ENCODE results near the gene ANO2. TPM values are rescaled to one million over a fixed set of nuclear protein-coding genes. Genes with fewer than 3 reads are reported as not detected.

ANO2 gene
- total RNA-seq, 1 experiment from 2014 or later: 1.2 TPM

DNA sequence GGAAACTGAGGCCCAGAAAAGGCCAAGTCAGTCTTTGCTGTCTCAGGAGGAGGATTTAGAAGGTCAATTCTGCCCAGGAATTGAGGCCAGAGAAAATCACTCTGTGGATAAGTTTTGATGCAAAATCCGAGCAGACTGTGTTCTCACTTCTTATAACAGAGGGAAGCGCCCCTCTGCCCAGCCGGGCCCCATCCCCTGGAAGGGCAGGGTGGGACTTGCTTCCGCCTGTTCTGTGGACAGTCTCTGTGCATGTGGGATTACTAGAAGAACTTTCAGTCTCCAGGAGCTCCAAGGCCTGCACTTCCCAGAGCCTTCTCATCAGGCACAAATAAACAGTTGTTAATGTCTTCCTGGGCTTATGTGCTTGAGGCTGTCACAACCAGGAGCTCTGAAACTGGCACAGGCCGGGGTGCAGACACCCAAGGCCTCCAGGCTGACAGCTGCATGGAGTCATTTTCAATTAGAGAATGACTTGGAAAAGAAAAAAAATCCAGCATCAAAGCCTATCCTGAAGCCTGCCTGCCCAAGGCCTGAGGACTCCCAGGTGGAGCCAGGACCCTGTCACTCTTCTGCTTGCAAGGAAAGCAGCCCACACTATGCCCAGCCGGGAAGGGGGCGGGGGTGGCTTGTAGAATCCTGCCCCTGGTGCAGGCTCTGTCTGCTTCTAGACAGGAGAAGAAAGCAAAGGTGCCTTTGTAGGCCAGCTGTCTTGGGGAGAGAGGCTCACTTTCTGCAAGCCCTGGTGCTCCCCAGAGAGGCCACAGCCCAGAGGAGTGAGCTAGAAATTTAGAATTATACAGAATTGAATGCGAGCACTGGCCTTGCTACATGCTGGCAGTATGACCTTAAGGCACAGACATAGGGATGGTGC lies 428.5 kb downstream of the ANO2 start:
- DNase-seq (ENCODE audit: low read depth): no peak

- DNase-seq (ENCODE audit: low read depth): no peak
These were observed 429.6 kb downstream of the ANO2 start for GRCh38 chr12:5515458-5515857.

- DNase-seq (ENCODE audit: low read depth): no peak
These were observed 430.5 kb downstream of the ANO2 start for GRCh38 chr12:5514545-5514944.

DNA sequence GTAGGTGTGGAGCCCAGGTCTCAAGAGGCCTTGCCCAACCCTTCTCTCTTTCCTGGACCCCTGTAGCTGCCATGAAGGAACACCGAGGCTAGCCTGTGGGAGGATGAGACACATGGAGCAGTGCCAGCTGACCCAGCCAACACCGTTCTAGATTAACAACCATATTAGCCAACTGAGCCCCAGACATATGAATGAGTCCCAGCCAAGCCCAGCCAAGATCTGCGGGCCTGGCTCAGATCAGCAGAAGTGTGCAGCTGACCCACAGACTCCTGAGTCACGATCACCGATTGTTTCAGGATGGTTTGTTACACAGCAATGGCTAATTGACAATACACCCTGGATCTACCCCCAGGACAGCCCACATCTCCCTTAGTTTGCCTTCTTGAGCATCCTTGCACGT lies 431.0 kb downstream of the ANO2 start:
- DNase-seq (ENCODE audit: low read depth): no peak

- no peak for DNase-seq (ENCODE audit: low read depth)
These were observed 431.7 kb downstream of the ANO2 start for GRCh38 chr12:5513406-5513805.

Other genes with a start within 250 kb of the ANO2 start
- 0.06 TPM in 1 of 2 replicates, not detected in the other for gene VWF, start 179.4 kb upstream of the ANO2 start, total RNA-seq (2014; rRNA removed; shearing (Covaris generic))

Measured in Daoy (cell line).